ENCODE measurements around the gene NACC2. TPM values are rescaled to one million over a fixed set of nuclear protein-coding genes. Genes with fewer than 3 reads are reported as not detected.
A peak's percentile ranks its signal among the peaks of the same experiment; 100 is the strongest.

Gene NACC2
- total and polyA plus RNA-seq, 2 of the 8 experiments (the other 6 are each of a cell fraction or from before 2014, with no cell fraction given), result 8.3 to 14.0 TPM

DNA sequence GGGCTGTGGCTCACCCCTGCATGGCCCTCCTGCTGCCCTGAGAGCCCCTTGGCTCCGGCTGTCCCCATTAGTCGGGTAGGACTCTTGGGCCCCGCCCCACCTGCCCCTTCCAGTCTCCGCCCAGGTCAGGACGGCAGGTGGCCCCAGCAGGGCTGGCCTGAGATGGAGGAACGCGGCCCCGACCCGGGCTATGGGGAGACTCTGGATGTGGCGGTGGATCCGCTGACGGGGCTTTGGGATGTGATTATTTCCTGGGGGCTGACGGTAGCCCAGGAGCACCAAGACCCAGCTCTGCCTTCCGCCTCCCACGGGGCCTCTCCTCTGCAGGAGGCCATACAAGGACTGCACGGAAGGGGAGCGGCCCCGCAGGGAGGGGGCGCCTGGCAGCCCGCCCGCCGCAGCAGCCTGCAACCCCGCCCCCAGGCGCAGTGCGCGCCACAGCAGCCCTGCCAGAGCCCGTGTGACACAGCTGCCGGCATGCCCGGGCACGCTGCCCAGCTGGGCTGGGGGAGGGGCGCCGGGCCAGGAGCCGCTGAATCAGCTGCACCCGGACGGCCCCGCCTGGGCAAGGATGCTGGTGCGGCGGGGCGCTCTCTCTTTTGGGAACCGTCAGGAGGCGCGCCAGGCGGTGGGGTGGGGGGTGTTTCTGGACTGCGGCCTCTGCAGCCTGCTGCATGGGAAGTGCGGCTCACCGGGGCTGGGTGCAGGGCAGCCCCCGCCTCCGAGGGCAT lies 14.4 kb upstream of the NACC2 start:
- H3K23ac ChIP-seq (ENCODE audit: insufficient read length), result no peak overlapping the region
- peaks cover 0 to 46% (median 33%) of the 10 kb centered on the region in 4 experiments; a peak in 6 of 7 replicates for H3K4me1 ChIP-seq (replicated peaks in 1 of 4; ENCODE audit: control insufficient read depth in 3 of 4, insufficient read depth in 4 of 4, low read length in 3 of 4)
- peak in 1 of 2 experiments; percentile 88 for DNase-seq (ENCODE audit: low read depth in 1 of 2, low spot score in 2 of 2)
- peak overlapping the region in 2 of 4 experiments; percentile 27 to 51; a peak in 2 of 7 replicates for H3K9ac ChIP-seq (replicated peaks in 1 of 4; ENCODE audit: extremely low read depth in 1 of 4, low read depth in 3 of 4, low read length in 3 of 4)
- peaks cover 2% of the 10 kb centered on the region; the same call in 1 of the 2 replicates for H3K23me2 ChIP-seq (ENCODE audit: low read depth, low read length)
- H2AK5ac ChIP-seq (ENCODE audit: low read depth, low read length), result 0 out of 2 replicates have a peak overlapping the region, but pooled peaks have one; percentile 71
- peak overlapping the region; percentile 99; the same call in 1 of the 2 replicates for H2BK12ac ChIP-seq (ENCODE audit: low read depth, low read length)
- peak overlapping the region; percentile 86; the same call in 1 of the 2 replicates for H2BK5ac ChIP-seq (ENCODE audit: low read depth, low read length)
- H3K79me2 ChIP-seq (ENCODE audit: control insufficient read depth in 1 of 2, insufficient read depth in 2 of 2, low read length in 2 of 2), result no peaks in the 10 kb centered on the region
- no peaks in the 10 kb centered on the region for H3K79me1 ChIP-seq (ENCODE audit: low read depth, low read length)
- H3K27me3 ChIP-seq (replicated peaks in 1 of 4; ENCODE audit: control insufficient read depth in 3 of 4, extremely low read depth in 1 of 4, insufficient read depth in 3 of 4, low read length in 3 of 4), result no peaks in the 10 kb centered on the region
- peak overlapping the region; percentile 41; the same call in 1 of the 2 replicates for H3K27ac ChIP-seq (ENCODE audit: low read depth, low read length)
- peak overlapping the region; percentile 68 to 74 for H3K4me2 ChIP-seq (ENCODE audit: insufficient read depth in 1 of 2, low read depth in 2 of 2, low read length in 2 of 2)
- no peaks in the 10 kb centered on the region for H3K36me3 ChIP-seq (ENCODE audit: control insufficient read depth in 2 of 4, insufficient read depth in 4 of 4, low read length in 3 of 4)
- ChIA-PET POLR2A (ENCODE audit: partially characterized antibody) (interaction anchor here (0.9 to 8.5 kb wide), 4 partner anchors 9 to 52 kb away, joined by 3 to 40 read pairs (median 4); partner anchors contain the start of gene TMEM250), CTCF (ENCODE audit: partially characterized antibody) (interaction anchor here (0.7 to 1.1 kb wide), 4 partner anchors 13 to 137 kb away, joined by 3 to 4 read pairs (median 3); no protein-coding TSS in a partner anchor)
- no peak for FAIRE-seq
- no peaks in the 10 kb centered on the region for H4K20me1 ChIP-seq (replicated peaks in 1 of 2; ENCODE audit: control insufficient read depth in 1 of 2, insufficient read depth in 2 of 2, low read length in 2 of 2)
- peak overlapping the region; percentile 63 for H4K8ac ChIP-seq (ENCODE audit: extremely low read depth, insufficient read depth, low read length)
- no peak overlapping the region for H2BK15ac ChIP-seq (ENCODE audit: low read length)
- H4K5ac ChIP-seq (ENCODE audit: insufficient read length, low read depth, low read length), result peak overlapping the region; percentile 69
- H3K4ac ChIP-seq (replicated peaks; ENCODE audit: insufficient read length, low read depth, low read length), result peak overlapping the region; percentile 74
- peak overlapping the region; percentile 72; the same call in 1 of the 2 replicates for H2BK20ac ChIP-seq (ENCODE audit: low read length)
- peak overlapping the region; percentile 4 to 57 (median 24) for H3K4me3 ChIP-seq (ENCODE audit: extremely low read depth in 1 of 4, insufficient read depth in 2 of 4, low read depth in 3 of 4, low read length in 4 of 4)
- no peak overlapping the region for H3K14ac ChIP-seq (ENCODE audit: insufficient read length)
- H4K91ac ChIP-seq (replicated peaks; ENCODE audit: insufficient read length, low read length), result peak overlapping the region; percentile 96
- H3K18ac ChIP-seq (ENCODE audit: extremely low read depth, low read length), result peak overlapping the region; percentile 98
- H2AFZ ChIP-seq (ENCODE audit: low read length), result no peak overlapping the region
- 6% methylated on average over 39 of the region's 48 CpGs; no CpG with 5 or more reads in 1 of the 2 experiments for WGBS, 2 experiments (ENCODE audit: extremely low coverage in 1 of 2, insufficient coverage in 1 of 2, insufficient read length in 1 of 2, insufficient replicate concordance in 2 of 2, low coverage in 1 of 2, low lambda C conversion rate in 2 of 2, missing lambda C conversion rate in 1 of 2)
- H3K56ac ChIP-seq (replicated peaks; ENCODE audit: insufficient read length, low read depth, low read length), result peak overlapping the region; percentile 91
- no peaks in the 10 kb centered on the region for H3K9me3 ChIP-seq (ENCODE audit: insufficient read depth in 2 of 2, low read depth in 1 of 2, low read length in 1 of 2)
- peak overlapping the region; percentile 75 for H2BK120ac ChIP-seq (replicated peaks; ENCODE audit: low read depth, low read length)
- TF ChIP-seq ATF3 (IDR thresholded peaks at IDR 0.05; ENCODE audit: insufficient read depth, low read depth, low read length) (no peak), SAP30 (IDR thresholded peaks at IDR 0.05; ENCODE audit: insufficient read depth, insufficient replicate concordance, low read length) (no peak), PHF8 (conservative IDR thresholded peaks at IDR 0.05; ENCODE audit: low read depth, low read length) (no peak), RXRA (IDR thresholded peaks at IDR 0.05; ENCODE audit: insufficient read depth, low read depth, low read length) (no peak), JUN (IDR thresholded peaks at IDR 0.05; ENCODE audit: low read depth, low read length) (no peak), EGR1 (IDR thresholded peaks at IDR 0.05; ENCODE audit: borderline replicate concordance, low read depth, low read length) (no peak)
- TF ChIP-seq, protein P1, sequence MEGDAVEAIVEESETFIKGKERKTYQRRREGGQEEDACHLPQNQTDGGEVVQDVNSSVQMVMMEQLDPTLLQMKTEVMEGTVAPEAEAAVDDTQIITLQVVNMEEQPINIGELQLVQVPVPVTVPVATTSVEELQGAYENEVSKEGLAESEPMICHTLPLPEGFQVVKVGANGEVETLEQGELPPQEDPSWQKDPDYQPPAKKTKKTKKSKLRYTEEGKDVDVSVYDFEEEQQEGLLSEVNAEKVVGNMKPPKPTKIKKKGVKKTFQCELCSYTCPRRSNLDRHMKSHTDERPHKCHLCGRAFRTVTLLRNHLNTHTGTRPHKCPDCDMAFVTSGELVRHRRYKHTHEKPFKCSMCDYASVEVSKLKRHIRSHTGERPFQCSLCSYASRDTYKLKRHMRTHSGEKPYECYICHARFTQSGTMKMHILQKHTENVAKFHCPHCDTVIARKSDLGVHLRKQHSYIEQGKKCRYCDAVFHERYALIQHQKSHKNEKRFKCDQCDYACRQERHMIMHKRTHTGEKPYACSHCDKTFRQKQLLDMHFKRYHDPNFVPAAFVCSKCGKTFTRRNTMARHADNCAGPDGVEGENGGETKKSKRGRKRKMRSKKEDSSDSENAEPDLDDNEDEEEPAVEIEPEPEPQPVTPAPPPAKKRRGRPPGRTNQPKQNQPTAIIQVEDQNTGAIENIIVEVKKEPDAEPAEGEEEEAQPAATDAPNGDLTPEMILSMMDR (IDR thresholded peaks at IDR 0.05; ENCODE audit: control extremely low read depth in 1 of 3, insufficient read depth in 1 of 3, low read depth in 1 of 3, low read length in 3 of 3), result peak in 1 of 3 experiments; percentile 3; a peak in 1 of 4 replicates
